ENCODE data around the gene RERG.

GRCh38 chr12:15265875-15266274 is 44.7 kb upstream of the RERG start:
- TF ChIP-seq CTCF (IDR thresholded peaks at IDR 0.05) = no peak
- no peak for TF ChIP-seq POLR2AphosphoS5 (IDR thresholded peaks at IDR 0.05)
- no peak for TF ChIP-seq POLR2A (IDR thresholded peaks at IDR 0.05)

All from prostate gland (tissue), 2 donors.